Measurements from ENCODE around the gene NAALADL2.

The NAALADL2 gene

DNA sequence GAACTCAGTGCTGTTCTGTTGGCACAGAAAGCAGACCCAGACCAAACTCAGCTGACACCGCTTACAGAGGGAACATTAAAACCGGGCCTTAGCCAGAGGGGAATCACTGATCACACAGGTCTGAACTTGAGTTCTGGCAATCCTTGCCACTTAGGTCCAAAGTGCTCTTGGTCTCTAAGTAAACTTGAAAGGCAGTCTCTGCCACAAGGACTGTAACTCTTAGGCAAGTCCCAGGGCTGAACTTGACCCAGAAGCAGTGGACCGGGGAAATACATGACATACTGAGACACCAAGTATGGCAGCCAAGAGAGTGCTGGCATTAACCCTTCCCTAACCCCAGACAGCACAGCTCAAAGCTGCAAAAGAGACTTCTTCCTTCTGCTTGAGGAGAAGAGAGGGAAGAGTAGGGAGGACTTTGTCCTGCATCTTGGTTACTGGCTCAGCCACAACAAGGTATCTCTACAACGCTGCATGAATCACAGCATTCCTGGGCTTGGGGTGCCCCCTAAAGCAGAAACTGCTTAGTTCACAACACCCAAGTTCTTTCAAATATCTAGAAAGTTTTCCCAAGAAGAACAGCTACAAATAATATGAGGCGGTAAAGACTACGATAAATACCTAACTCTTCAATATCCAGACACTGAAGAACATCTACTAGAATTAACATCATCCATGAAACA, 32.5 kb downstream of the NAALADL2 start:
- H3K36me3 Mint-ChIP-seq (ENCODE audit: low read depth), result peaks cover 16% of the 10 kb centered on the region
- TF ChIP-seq, protein P1, sequence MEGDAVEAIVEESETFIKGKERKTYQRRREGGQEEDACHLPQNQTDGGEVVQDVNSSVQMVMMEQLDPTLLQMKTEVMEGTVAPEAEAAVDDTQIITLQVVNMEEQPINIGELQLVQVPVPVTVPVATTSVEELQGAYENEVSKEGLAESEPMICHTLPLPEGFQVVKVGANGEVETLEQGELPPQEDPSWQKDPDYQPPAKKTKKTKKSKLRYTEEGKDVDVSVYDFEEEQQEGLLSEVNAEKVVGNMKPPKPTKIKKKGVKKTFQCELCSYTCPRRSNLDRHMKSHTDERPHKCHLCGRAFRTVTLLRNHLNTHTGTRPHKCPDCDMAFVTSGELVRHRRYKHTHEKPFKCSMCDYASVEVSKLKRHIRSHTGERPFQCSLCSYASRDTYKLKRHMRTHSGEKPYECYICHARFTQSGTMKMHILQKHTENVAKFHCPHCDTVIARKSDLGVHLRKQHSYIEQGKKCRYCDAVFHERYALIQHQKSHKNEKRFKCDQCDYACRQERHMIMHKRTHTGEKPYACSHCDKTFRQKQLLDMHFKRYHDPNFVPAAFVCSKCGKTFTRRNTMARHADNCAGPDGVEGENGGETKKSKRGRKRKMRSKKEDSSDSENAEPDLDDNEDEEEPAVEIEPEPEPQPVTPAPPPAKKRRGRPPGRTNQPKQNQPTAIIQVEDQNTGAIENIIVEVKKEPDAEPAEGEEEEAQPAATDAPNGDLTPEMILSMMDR (IDR thresholded peaks at IDR 0.05; ENCODE audit: unreplicated experiment in 3 of 3), result no peak
- H3K27me3 Mint-ChIP-seq (ENCODE audit: low read depth), result no peaks in the 10 kb centered on the region
- H3K27ac Mint-ChIP-seq, result no peak overlapping the region
- H3K4me3 Mint-ChIP-seq, result no peak overlapping the region
- peaks cover 13% of the 10 kb centered on the region for H3K9me3 Mint-ChIP-seq
- no peaks in the 10 kb centered on the region for H3K4me1 Mint-ChIP-seq

DNA sequence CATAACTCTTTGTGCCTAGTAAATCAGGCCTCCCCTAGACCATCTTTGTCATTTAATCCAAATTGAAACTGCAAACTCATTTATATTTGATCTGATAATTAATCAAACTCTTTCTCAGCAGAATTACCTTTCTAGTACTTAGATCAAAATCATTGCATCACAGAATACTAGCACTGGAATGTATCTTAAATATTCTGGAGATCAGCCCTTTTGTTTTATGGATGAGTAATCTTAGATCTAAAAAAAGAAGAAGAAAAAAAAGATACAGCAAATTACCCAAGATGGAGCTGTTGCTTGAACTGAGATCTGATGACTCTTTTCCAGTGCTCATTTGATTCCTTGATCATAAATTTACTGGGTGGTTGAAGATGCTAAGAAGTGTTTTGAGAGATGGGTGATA, 47.9 kb downstream of the NAALADL2 start:
- H3K9me3 Mint-ChIP-seq, result no peaks in the 10 kb centered on the region
- no peak overlapping the region for H3K27ac Mint-ChIP-seq
- TF ChIP-seq, protein P1 (IDR thresholded peaks at IDR 0.05; ENCODE audit: unreplicated experiment in 3 of 3), result no peak
- H3K4me1 Mint-ChIP-seq, result no peaks in the 10 kb centered on the region
- no peak overlapping the region for H3K4me3 Mint-ChIP-seq
- no peaks in the 10 kb centered on the region for H3K36me3 Mint-ChIP-seq (ENCODE audit: low read depth)
- H3K27me3 Mint-ChIP-seq (ENCODE audit: low read depth), result no peaks in the 10 kb centered on the region

DNA sequence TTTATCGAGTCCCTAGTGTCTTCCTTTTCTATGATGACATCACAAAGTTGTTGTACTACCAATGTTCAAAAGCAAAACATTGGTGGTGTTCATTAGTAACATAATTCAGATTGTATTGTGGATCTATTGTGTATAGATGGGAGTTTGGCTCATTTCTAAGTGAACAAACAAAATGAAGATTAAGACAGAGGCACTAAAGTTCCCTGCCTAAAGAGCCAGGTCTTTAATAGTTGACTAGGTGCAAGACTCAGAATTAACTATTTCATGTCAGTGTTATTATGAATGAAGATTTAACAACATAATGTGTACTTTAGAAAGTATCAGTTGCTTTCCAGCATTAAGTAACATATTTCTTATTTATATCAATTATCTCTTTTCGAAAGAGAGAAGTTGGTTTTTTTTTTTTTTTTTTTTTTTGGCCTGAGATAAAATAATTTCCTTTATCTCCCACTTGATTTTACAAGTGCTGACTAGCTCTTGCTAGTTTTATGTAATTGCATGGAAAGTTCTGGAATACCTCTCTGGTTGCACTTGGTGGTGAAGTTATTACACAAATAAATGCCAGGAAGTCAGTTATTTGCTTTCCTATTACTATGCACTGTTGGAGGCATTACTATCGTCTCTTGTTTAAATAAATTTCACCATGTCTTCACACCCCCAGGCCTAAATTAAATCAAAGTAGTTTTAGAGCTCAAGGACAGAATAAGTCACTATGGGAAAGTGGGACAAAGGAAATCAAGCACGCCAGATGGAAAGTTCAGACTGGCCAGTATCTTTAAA, 48.7 kb downstream of the NAALADL2 start:
- TF ChIP-seq, protein P1 (IDR thresholded peaks at IDR 0.05; ENCODE audit: unreplicated experiment in 3 of 3), result no peak
- no peaks in the 10 kb centered on the region for H3K4me1 Mint-ChIP-seq
- H3K27ac Mint-ChIP-seq, result no peak overlapping the region
- no peaks in the 10 kb centered on the region for H3K27me3 Mint-ChIP-seq (ENCODE audit: low read depth)
- no peaks in the 10 kb centered on the region for H3K36me3 Mint-ChIP-seq (ENCODE audit: low read depth)
- H3K4me3 Mint-ChIP-seq, result no peak overlapping the region
- no peaks in the 10 kb centered on the region for H3K9me3 Mint-ChIP-seq

DNA sequence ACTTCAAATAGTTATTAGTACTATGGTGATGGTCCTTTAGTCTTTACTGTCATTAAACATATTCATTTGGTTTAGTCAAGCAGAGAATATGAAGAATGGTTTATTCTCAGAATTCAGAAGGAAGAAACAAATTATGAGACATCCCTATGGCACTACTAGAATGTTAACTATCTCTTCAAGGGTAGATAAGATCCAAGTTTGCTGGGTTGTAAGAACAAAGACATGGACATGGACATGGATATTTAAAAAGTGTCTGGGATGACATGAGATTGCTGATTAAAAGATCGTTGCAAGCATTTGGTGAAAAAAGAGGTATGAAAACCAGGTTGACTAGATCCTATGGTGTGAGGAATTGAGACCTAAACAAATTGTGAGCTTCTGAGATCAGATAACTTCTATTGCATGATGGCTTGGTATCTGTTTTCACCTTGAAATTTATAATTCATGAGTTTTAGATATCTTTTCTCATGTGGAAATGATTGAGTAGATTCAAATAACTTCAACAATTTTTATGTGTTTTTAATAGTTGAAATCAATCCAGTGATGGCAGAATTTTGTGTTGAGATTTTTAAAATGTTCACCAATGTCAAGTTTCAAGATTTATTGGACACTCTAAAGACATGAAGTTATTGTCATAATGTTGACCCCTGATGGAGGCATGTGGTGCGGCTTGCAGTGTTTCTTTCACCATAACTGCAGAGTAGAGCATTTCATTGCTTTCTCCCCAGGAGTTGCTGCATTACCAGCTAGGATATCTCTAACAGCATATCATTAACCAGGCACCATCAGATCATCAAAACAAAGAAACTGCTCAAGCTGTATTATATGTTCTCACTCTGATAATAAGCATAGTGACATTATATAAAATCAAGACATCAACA, 72.6 kb downstream of the NAALADL2 start:
- TF ChIP-seq, protein P1 (IDR thresholded peaks at IDR 0.05; ENCODE audit: unreplicated experiment in 3 of 3), result no peak
- H3K36me3 Mint-ChIP-seq (ENCODE audit: low read depth), result no peaks in the 10 kb centered on the region
- peaks cover 2% of the 10 kb centered on the region for H3K9me3 Mint-ChIP-seq
- no peaks in the 10 kb centered on the region for H3K27me3 Mint-ChIP-seq (ENCODE audit: low read depth)
- no peak overlapping the region for H3K4me3 Mint-ChIP-seq
- no peaks in the 10 kb centered on the region for H3K4me1 Mint-ChIP-seq
- no peak overlapping the region for H3K27ac Mint-ChIP-seq

DNA sequence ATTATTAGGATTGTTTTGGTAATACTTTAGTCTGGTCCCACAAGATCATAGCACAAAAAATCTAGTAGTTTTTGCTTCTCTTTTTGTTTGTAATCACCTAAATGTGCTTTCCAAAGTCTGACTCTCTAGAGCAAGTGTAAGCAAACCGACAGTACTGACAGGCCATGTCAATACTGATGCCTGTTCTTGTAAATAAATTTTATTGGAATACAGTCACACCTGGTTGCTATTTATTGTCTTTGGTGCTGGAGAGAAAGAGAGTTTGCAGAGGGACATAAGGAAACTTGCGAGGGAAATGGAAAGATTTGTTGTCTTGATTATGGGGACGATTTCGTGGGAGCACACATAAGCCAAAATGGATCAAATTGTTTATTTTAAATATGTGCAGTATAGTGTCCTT, 77.5 kb downstream of the NAALADL2 start:
- H3K4me3 Mint-ChIP-seq, result no peak overlapping the region
- H3K4me1 Mint-ChIP-seq, result no peaks in the 10 kb centered on the region
- no peak overlapping the region for H3K27ac Mint-ChIP-seq
- H3K9me3 Mint-ChIP-seq, result peaks cover 15% of the 10 kb centered on the region
- no peaks in the 10 kb centered on the region for H3K27me3 Mint-ChIP-seq (ENCODE audit: low read depth)
- no peaks in the 10 kb centered on the region for H3K36me3 Mint-ChIP-seq (ENCODE audit: low read depth)
- TF ChIP-seq, protein P1 (IDR thresholded peaks at IDR 0.05; ENCODE audit: unreplicated experiment in 3 of 3), result no peak
